Stimulated activated CD8-positive, alpha-beta memory T cell treated with anti-CD3 and anti-CD28 coated beads, Interleukin-15, amount 100 ng/mL, for 48 hours (primary cell): ENCODE results near the gene C5orf63.
"Not testable (repeated sequence)": the region's sequence is repeated elsewhere in the genome, so short reads cannot be mapped to it uniquely, and the experiment has no call there.

Experiments
- DNase-seq, 2 donors: peaks; one replicate each; pipeline ENCODE4 v3.0.0-alpha.2; 2020; ENCODE audit warnings: low read depth in 2 of 2

The C5orf63 gene

GRCh38 chr5:127031147-127031862 lies 42.0 kb downstream of the C5orf63 start:
- peak in 1 of 2 donors; percentile 2 for DNase-seq

- peak; percentile 93 to 94 for DNase-seq
Measured at GRCh38 chr5:127030259-127031146, 42.8 kb downstream of the C5orf63 start, which contains the start of gene MARCHF3. Gene MARCHF3 (minus strand): TSS chr5:127030558. CDS start chr5:126918171, 112,387 bp downstream.

GRCh38 chr5:127029581-127030258 lies 43.6 kb downstream of the C5orf63 start:
- peak in 1 of 2 donors; percentile 25 for DNase-seq

GRCh38 chr5:127028822-127029457 lies 44.4 kb downstream of the C5orf63 start:
- DNase-seq: no peak

- DNase-seq: no peak
Measured at GRCh38 chr5:127027539-127027938, 45.8 kb downstream of the C5orf63 start.

- DNase-seq: no peak
Measured at GRCh38 chr5:127026166-127026565, 47.1 kb downstream of the C5orf63 start.

GRCh38 chr5:127025467-127025866 lies 47.8 kb downstream of the C5orf63 start:
- DNase-seq: no peak

GRCh38 chr5:127024821-127025220 lies 48.5 kb downstream of the C5orf63 start:
- DNase-seq: no peak

GRCh38 chr5:127023552-127024191 lies 49.6 kb downstream of the C5orf63 start:
- DNase-seq: not testable (repeated sequence)

- DNase-seq: no peak
Measured at GRCh38 chr5:127022846-127023245, 50.5 kb downstream of the C5orf63 start.

GRCh38 chr5:127019928-127020327 lies 53.4 kb downstream of the C5orf63 start:
- DNase-seq: no peak

- DNase-seq: not testable (repeated sequence)
Measured at GRCh38 chr5:127016722-127017121, 56.6 kb downstream of the C5orf63 start.

- no peak for DNase-seq
Measured at GRCh38 chr5:127015716-127016115, 57.6 kb downstream of the C5orf63 start.

GRCh38 chr5:127014573-127014972 lies 58.7 kb downstream of the C5orf63 start:
- DNase-seq: no peak

- DNase-seq: no peak
Measured at GRCh38 chr5:127013407-127013806, 59.9 kb downstream of the C5orf63 start.

GRCh38 chr5:127012916-127013315 lies 60.4 kb downstream of the C5orf63 start:
- DNase-seq: no peak

GRCh38 chr5:127011961-127012644 lies 61.2 kb downstream of the C5orf63 start:
- DNase-seq: no peak

GRCh38 chr5:127011153-127011552 lies 62.1 kb downstream of the C5orf63 start:
- DNase-seq: no peak

GRCh38 chr5:127010362-127010761 lies 62.9 kb downstream of the C5orf63 start:
- no peak for DNase-seq

GRCh38 chr5:127009784-127010183 lies 63.5 kb downstream of the C5orf63 start:
- DNase-seq: no peak
